Sigmoid colon (tissue), 7 donors: Measurements from ENCODE around the gene AGAP9. TPM values are rescaled to one million over a fixed set of nuclear protein-coding genes. Genes with fewer than 3 reads are reported as not detected.

Experiments used
- DNase-seq: peaks from one replicate; pipeline ENCODE4 v3.0.0-alpha.2; 2019
- H3K27ac ChIP-seq, 4 donors: fragments of 200-600 bp; sonication (generic); one replicate each; pipeline ENCODE4 v1.5.1; 2016 to 2019; ENCODE audit warnings: mild to moderate bottlenecking in 1 of 4
- H3K27me3 ChIP-seq, 3 donors: fragments of 200-600 bp; sonication (generic); one replicate each; pipeline ENCODE4 v1.5.1; 2019; ENCODE audit warnings: mild to moderate bottlenecking in 1 of 3
- H3K36me3 ChIP-seq, 4 donors: fragments of 200-600 bp; sonication (generic); one replicate each; pipeline ENCODE4 v1.5.1; 2016 to 2019
- H3K4me1 ChIP-seq, 4 donors: fragments of 200-600 bp; sonication (generic); one replicate each; pipeline ENCODE4 v1.5.1; 2017 to 2019
- H3K4me3 ChIP-seq, 4 donors: fragments of 200-600 bp; sonication (generic); one replicate each; pipeline ENCODE4 v1.5.1; 2017 to 2019; ENCODE audit warnings: mild to moderate bottlenecking in 2 of 4, moderate library complexity in 1 of 4
- H3K9me3 ChIP-seq, 4 donors: fragments of 200-600 bp in 3 of 4; sonication (generic) in 3 of 4; one replicate each; pipeline versions ENCODE4 v1.5.1 to v1.6.1; 2013 to 2019
- CTCF ChIP-seq, 4 experiments: fragments of 450-650 bp in 3 of 4; fragments of 200-600 bp in 1 of 4; IDR thresholded peaks; one replicate each; pipeline ENCODE4 v1.5.1; 2016 to 2019; ENCODE audit warnings: antibody characterized with exemption in 4 of 4, mild to moderate bottlenecking in 3 of 4, moderate library complexity in 2 of 4
- EP300 ChIP-seq, 4 donors: sonication (generic); formaldehyde crosslinking; IDR thresholded peaks; one replicate each; pipeline ENCODE4 v1.6.1; 2017; ENCODE audit warnings: antibody characterized with exemption in 4 of 4
- POLR2A ChIP-seq, 2 donors: fragments of 450-650 bp; IDR thresholded peaks; one replicate each; pipeline ENCODE4 v1.6.1; 2016; ENCODE audit warnings: antibody characterized with exemption in 2 of 2, mild to moderate bottlenecking in 2 of 2, moderate library complexity in 2 of 2
- POLR2AphosphoS5 ChIP-seq, 4 donors: sonication (generic); formaldehyde crosslinking; IDR thresholded peaks; one replicate each; pipeline ENCODE4 v1.6.1; 2017; ENCODE audit warnings: antibody characterized with exemption in 4 of 4
- WGBS, 2 donors: extraction: QIAGEN DNeasy Blood & Tissue Kit; methylation state at CpG; one replicate each; pipeline ENCODE4 v1.1.7; 2013; 5-methylcytosine and 5-hydroxymethylcytosine counted together
- intact Hi-C: fragments of 100-400 bp; cut with DNase I; formaldehyde crosslinking; loops from one replicate; pipeline ENCODE4 v1.15.1; 2023
- polyA plus RNA-seq, 3 donors: library from polyadenylated mRNA; stranded (reverse); fragments of 200-250 nt; gene quantifications; one replicate each; pipeline ENCODE4 v1.2.3, GENCODE V29; 2013
- small RNA-seq, 3 donors: library from RNA; depleted of rRNA; stranded (forward); fragments of <200 nt; gene quantifications; one replicate each; pipeline ENCODE3, GENCODE V24; 2016
- total RNA-seq, 4 donors: library from RNA; depleted of rRNA; stranded (reverse); fragments of >200 nt; gene quantifications; one replicate each; pipeline ENCODE4 v1.1.0, GENCODE V29; 2016
- donor health status: healthy with polysubstance abuse.
- donor health status: Bipolar disorder and iron deficiency.
- donor health status: healthy.

Gene AGAP9
- total and polyA plus RNA-seq, 7 donors, result 0.60 to 8.2 (median 5.4) TPM

GRCh38 chr10:47454008-47454779 is 69.2 kb downstream of the AGAP9 start:
- Histone ChIP-seq H3K27ac (no peak overlapping the region), H3K27me3 (no peaks in the 10 kb centered on the region), H3K9me3 (no peaks in the 10 kb centered on the region), H3K36me3 (no peaks in the 10 kb centered on the region), H3K4me1 (no peaks in the 10 kb centered on the region), H3K4me3 (no peak overlapping the region)
- intact Hi-C loops, result no loop called here
- 80 to 84% methylated on average over 10 of the region's 10 CpGs for WGBS, 2 donors
- TF ChIP-seq EP300 (IDR thresholded peaks at IDR 0.05) (no peak), POLR2A (IDR thresholded peaks at IDR 0.05) (no peak)
- DNase-seq, result no peak

DNA sequence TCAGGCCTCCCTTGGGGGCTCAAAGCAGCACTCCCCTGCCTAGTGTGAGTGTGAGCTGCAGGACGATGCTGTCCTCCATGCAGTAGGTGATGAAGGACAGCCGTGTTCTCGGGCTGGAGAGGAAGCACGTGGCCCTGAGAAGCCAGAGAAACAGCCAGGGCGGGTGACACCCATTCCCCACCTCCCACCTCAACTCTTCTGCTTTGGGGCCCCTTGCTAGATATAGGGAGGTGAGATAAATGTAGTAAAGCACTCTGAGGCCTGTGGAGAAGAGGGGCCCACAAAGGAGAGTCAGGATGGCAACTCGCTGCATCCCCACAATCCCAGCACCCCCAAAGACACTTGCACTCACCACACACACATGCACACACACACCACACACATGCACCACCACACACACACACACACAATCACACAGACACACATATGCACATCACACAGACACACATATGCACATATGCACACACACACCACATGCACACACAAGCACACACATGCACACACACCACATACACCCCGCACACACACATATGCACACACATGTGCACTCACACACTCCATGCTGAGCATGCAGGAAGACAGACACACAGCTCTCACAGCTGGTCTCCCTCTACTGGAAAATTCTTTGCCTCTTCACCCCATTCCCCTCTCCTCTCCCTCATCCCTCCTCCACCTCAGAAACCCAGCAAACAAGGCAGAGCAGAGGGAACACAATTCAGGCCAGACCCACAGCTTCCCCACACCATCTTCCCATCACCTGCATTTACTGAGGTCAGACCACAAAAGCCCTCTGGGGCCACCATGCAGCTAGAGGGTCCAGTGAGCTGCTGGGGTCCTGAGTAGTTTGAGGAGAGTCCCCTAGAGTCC is 70.1 kb downstream of the AGAP9 start:
- WGBS, 2 donors, result 61 to 76% methylated on average over 7 of the region's 7 CpGs
- Histone ChIP-seq H3K4me3 (no peak overlapping the region), H3K27ac (no peak overlapping the region), H3K4me1 (no peaks in the 10 kb centered on the region), H3K9me3 (no peaks in the 10 kb centered on the region), H3K36me3 (no peaks in the 10 kb centered on the region), H3K27me3 (no peaks in the 10 kb centered on the region)
- TF ChIP-seq EP300 (IDR thresholded peaks at IDR 0.05) (no peak), POLR2A (IDR thresholded peaks at IDR 0.05) (no peak), CTCF (IDR thresholded peaks at IDR 0.05) (no peak), POLR2AphosphoS5 (IDR thresholded peaks at IDR 0.05) (no peak)
- intact Hi-C loops, result no loop called here
- no peak for DNase-seq

DNA sequence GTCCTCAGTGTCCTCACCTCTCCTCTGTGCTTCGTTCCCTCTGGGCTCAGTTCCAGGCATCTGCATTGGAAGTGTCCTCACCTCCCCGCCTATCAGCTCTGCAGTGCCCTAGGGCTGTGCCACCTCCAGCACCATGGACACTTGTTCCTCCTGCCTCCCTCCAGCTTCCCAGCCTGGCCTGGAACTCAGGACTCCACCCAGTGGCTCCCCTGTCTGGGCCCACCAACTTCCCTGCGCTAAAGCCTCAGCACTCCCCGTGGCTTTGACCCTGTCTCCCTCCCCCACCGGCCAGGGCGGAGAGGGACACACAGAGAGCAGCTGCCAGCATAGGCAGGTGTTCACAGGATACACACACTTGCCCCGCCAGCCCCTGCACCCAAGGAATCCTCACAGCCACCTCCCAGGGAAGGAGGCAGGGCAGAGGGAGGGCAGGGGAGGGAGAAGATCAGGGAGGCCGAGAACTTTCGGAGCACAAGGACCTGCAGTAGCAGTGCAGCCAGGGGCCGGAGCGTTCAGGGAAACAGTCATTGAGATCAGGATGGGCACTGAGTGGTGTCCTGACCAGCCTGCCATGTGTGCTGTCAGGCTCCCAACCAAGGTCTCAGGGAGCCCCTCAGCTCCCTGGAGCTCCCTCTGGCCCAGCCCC is 70.8 kb downstream of the AGAP9 start:
- H3K4me1 ChIP-seq, result no peaks in the 10 kb centered on the region
- no peak overlapping the region for H3K27ac ChIP-seq
- H3K9me3 ChIP-seq, result no peaks in the 10 kb centered on the region
- WGBS, 2 donors, result 25 to 57% methylated on average over 11 of the region's 11 CpGs
- H3K27me3 ChIP-seq, result no peaks in the 10 kb centered on the region
- no peak overlapping the region for H3K4me3 ChIP-seq
- no peaks in the 10 kb centered on the region for H3K36me3 ChIP-seq
- TF ChIP-seq EP300 (IDR thresholded peaks at IDR 0.05), result no peak
- TF ChIP-seq POLR2AphosphoS5 (IDR thresholded peaks at IDR 0.05), result no peak
- TF ChIP-seq POLR2A (IDR thresholded peaks at IDR 0.05), result no peak
- TF ChIP-seq CTCF (IDR thresholded peaks at IDR 0.05), result no peak
- intact Hi-C loops, result no loop called here
- no peak for DNase-seq

- Histone ChIP-seq H3K4me1 (no peaks in the 10 kb centered on the region), H3K36me3 (no peaks in the 10 kb centered on the region), H3K4me3 (no peak overlapping the region), H3K9me3 (no peaks in the 10 kb centered on the region), H3K27me3 (no peaks in the 10 kb centered on the region), H3K27ac (no peak overlapping the region)
- TF ChIP-seq POLR2AphosphoS5 (IDR thresholded peaks at IDR 0.05), result no peak
- no peak for TF ChIP-seq POLR2A (IDR thresholded peaks at IDR 0.05)
- no peak for TF ChIP-seq CTCF (IDR thresholded peaks at IDR 0.05)
- no peak for TF ChIP-seq EP300 (IDR thresholded peaks at IDR 0.05)
- intact Hi-C loops, result no loop called here
- no peak for DNase-seq
- 68 to 75% methylated on average over 7 of the region's 7 CpGs for WGBS, 2 donors
Observed at GRCh38 chr10:47451998-47452494, 71.4 kb downstream of the AGAP9 start.

Small RNA genes within 50 kb of the gene (small RNA-seq; reads per million reads assigned to genes)
- gene AL591684.3 (0 reads per million in 3 donors), gene RNA5SP312 (0 reads per million in 3 donors)

Other genes with a start within 250 kb of the AGAP9 start
- 10 to 100 TPM in 1 of 4 donors, 1 to 10 TPM in 3; 3.8 to 11.9 (median 4.9) TPM for gene GDF10, start 223.4 kb downstream of the AGAP9 start, total RNA-seq
- under 1 TPM in 1 of 3 donors, not detected in 2; 0.67 TPM for gene GDF10, start 223.4 kb downstream of the AGAP9 start, polyA plus RNA-seq
- gene GDF2, start 201.2 kb downstream of the AGAP9 start, total RNA-seq, result not detected
- gene GDF2, start 201.2 kb downstream of the AGAP9 start, polyA plus RNA-seq, result not detected
- gene RBP3, start 175.3 kb downstream of the AGAP9 start, total RNA-seq, result not detected
- gene RBP3, start 175.3 kb downstream of the AGAP9 start, polyA plus RNA-seq, result not detected
- under 1 TPM in 1 of 4 donors, not detected in 3; 0.16 TPM for gene ZNF488, start 139.3 kb downstream of the AGAP9 start, total RNA-seq
- gene ZNF488, start 139.3 kb downstream of the AGAP9 start, polyA plus RNA-seq, result under 1 TPM; 0.60 to 0.82 (median 0.69) TPM
- gene ANXA8, start 39.5 kb downstream of the AGAP9 start, total RNA-seq, result under 1 TPM in 3 of 4 donors, not detected in 1; 0.16 to 0.55 (median 0.36) TPM
- gene ANXA8, start 39.5 kb downstream of the AGAP9 start, polyA plus RNA-seq, result under 1 TPM in 2 of 3 donors, not detected in 1; 0.12 to 0.60 TPM
- not detected for gene FAM25G, start 31.9 kb downstream of the AGAP9 start, total RNA-seq
- 10 to 100 TPM in 1 of 3 donors, 1 to 10 TPM in 1, not detected in 1; 1.8 to 12.5 TPM for gene FAM25G, start 31.9 kb downstream of the AGAP9 start, polyA plus RNA-seq
- gene SYT15B, start 240.0 kb upstream of the AGAP9 start, total RNA-seq, result 1 to 10 TPM in 2 of 4 donors, under 1 TPM in 2; 0.27 to 2.5 (median 1.2) TPM
- gene SYT15B, start 240.0 kb upstream of the AGAP9 start, polyA plus RNA-seq, result 1 to 10 TPM in 1 of 3 donors, under 1 TPM in 2; 0.60 to 1.1 (median 0.69) TPM